Stimulated activated CD4-positive, alpha-beta T cell treated with anti-CD3 and anti-CD28 coated beads, Interleukin-15, amount 100 ng/mL, for 24 hours (primary cell): ENCODE measurements around the gene CNEP1R1.
"Not testable (repeated sequence)": the region's sequence is repeated elsewhere in the genome, so short reads cannot be mapped to it uniquely, and the experiment has no call there.

Experiments used
- DNase-seq: peaks from one replicate; pipeline ENCODE4 v3.0.0-alpha.2; 2020

Gene CNEP1R1

GRCh38 chr16:50024684-50025536, at the start of gene CNEP1R1:
Gene CNEP1R1, plus strand, starts transcription at chr16:50025225. Its CDS starts 91 bp downstream, at chr16:50025316.
- peak; percentile 94 for DNase-seq

GRCh38 chr16:49977427-49977826, 47.6 kb upstream of the CNEP1R1 start:
- DNase-seq = no peak

- no peak for DNase-seq
Observed at GRCh38 chr16:49978569-49979326, 46.3 kb upstream of the CNEP1R1 start.

GRCh38 chr16:49980166-49980565, 44.9 kb upstream of the CNEP1R1 start:
- no peak for DNase-seq

GRCh38 chr16:49986351-49987124, 38.5 kb upstream of the CNEP1R1 start:
- no peak for DNase-seq

- no peak for DNase-seq
Observed at GRCh38 chr16:49987381-49987780, 37.6 kb upstream of the CNEP1R1 start.

- no peak for DNase-seq
Observed at GRCh38 chr16:49992825-49993224, 32.2 kb upstream of the CNEP1R1 start.

GRCh38 chr16:49993579-49993978, 31.4 kb upstream of the CNEP1R1 start:
- DNase-seq = no peak

- no peak for DNase-seq
Observed at GRCh38 chr16:49994006-49994405, 31.0 kb upstream of the CNEP1R1 start.

GRCh38 chr16:49995720-49996119, 29.3 kb upstream of the CNEP1R1 start:
- DNase-seq = no peak

GRCh38 chr16:49997721-49998251, 27.2 kb upstream of the CNEP1R1 start:
- DNase-seq = no peak

GRCh38 chr16:49998991-49999390, 26.0 kb upstream of the CNEP1R1 start:
- DNase-seq = no peak

GRCh38 chr16:50001144-50001543, 23.9 kb upstream of the CNEP1R1 start:
- DNase-seq = no peak

GRCh38 chr16:50002190-50002589, 22.8 kb upstream of the CNEP1R1 start:
- no peak for DNase-seq

- DNase-seq = no peak
Observed at GRCh38 chr16:50004239-50004638, 20.8 kb upstream of the CNEP1R1 start.

- no peak for DNase-seq
Observed at GRCh38 chr16:50006964-50007363, 18.1 kb upstream of the CNEP1R1 start.

- no peak for DNase-seq
Observed at GRCh38 chr16:50007744-50008143, 17.3 kb upstream of the CNEP1R1 start.

GRCh38 chr16:50010212-50010611, 14.8 kb upstream of the CNEP1R1 start:
- DNase-seq = no peak

GRCh38 chr16:50011707-50012106, 13.3 kb upstream of the CNEP1R1 start:
- no peak for DNase-seq

GRCh38 chr16:50012182-50012581, 12.8 kb upstream of the CNEP1R1 start:
- no peak for DNase-seq

- not testable (repeated sequence) for DNase-seq
Observed at GRCh38 chr16:50014211-50014610, 10.8 kb upstream of the CNEP1R1 start.

- no peak for DNase-seq
Observed at GRCh38 chr16:50015631-50016030, 9.4 kb upstream of the CNEP1R1 start.

GRCh38 chr16:50017553-50017952, 7.5 kb upstream of the CNEP1R1 start:
- DNase-seq = no peak
